NCI-H748 (cell line): ENCODE measurements around the gene MEIKIN.

Experiments
- DNase-seq: peaks from one replicate; lab custom pipeline; 2025; ENCODE audit not compliant: unreplicated experiment; lab: John Stamatoyannopoulos, UW

Gene MEIKIN

DNA sequence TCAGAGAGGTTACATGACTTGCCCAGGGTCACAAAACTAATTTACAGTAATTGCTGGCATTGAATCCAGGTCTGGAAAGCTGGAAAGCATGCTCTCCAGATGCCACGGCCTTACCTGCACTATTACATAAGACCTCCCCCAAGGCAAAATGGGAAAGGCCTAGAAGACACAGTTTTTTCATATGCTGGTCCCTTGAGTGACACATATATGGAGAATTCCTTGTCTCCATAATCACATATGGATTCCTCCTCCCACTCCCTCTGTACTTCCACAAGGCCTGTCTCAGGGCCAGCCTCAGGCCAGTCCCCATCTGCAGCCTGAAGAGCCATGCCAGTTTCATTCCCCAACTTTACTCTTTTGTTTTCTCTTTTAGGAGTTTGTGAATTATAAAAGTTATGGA is 28.6 kb upstream of the MEIKIN start:
- no peak for DNase-seq

- no peak for DNase-seq
Observed at GRCh38 chr5:131973089-131973712, 27.7 kb upstream of the MEIKIN start.

GRCh38 chr5:131968396-131968954 is 23.0 kb upstream of the MEIKIN start:
- DNase-seq = no peak

DNA sequence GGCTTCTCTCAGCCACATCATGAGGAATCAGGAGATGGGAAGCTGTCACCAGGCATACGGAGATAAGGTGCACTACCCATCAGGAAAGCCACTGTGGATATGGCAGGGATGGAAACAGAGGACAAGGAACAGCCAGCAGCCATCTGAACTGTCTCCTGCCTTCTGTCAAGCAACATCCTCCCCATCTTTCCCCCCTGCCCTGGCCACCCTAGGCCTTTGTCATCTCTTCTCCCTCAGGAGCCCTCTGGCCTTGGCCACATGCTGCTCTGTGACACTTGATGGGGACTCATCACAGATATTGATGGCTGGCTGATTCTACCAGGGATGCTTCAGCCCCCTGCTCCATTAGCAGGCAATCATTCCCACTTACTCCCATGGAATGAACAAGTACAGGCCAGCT is 21.1 kb upstream of the MEIKIN start:
- no peak for DNase-seq

DNA sequence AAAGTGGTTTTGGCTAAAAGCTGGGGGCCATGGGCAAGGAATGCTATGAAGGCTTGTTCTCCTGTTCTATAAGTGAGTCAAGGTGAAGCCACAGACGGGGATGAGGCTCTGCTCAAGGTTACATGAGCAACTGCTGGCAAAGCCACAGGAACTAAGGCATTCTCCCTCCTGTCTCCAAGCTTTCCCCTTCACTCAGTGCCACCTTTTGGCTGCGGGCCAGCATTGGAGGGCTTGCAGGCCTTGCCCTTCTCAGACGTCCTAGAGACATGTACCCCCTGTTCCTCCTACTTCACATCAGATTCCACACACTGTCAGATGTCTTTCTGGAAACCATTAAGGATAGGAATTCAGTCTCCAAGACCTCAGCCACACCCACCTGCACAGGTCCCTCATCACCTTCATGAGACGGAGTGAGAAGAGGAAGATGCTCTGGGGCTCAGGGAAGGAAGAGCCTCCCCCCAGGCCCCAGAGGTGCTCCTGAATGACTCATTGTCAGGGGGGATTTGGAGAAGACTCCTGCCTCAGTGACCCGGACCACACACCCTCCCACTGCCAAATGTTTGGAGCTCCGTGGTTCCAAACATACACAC is 20.5 kb upstream of the MEIKIN start:
- no peak for DNase-seq

GRCh38 chr5:131959906-131960305 is 14.4 kb upstream of the MEIKIN start:
- no peak for DNase-seq

DNA sequence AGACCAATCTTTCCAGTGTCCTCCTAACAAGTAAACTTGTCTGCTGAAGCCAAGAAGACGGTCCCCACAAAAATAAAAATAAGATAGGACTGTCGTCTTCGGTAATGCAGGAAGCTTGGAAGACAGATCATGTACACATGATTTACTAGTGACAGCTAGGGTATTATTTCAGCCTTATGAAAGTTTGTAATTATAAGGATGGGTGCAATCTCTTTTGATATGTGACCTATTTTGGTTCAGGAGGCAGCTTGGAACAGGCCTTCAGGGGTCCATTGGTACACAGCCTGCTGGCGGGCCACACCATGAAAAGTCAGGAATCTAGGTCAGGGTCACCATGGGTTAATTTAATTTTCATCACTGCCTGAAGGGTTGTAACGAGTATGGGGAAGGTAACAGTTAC is 13.7 kb upstream of the MEIKIN start:
- no peak for DNase-seq

GRCh38 chr5:131957721-131958441 is 12.4 kb upstream of the MEIKIN start:
- DNase-seq = no peak

DNA sequence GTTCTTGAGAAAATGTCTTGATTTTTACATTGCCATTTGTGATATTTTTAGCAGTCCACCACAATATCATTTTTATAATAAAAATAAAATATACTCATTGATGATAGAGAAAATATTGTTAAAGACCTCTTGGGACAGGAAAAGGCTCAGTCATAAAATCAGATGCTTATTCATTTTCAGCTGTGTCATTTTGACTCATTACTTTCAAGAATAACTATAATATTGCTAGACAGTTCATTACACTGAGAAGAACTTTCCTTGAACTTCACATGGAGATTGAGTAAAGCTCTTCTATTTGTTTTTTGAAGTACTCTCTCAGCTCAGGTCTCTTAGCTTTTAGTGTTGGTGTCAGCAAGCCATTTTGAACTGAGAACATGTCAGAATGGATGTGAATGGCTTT is 8.5 kb upstream of the MEIKIN start:
- DNase-seq = no peak

- DNase-seq = peak; percentile 56
Observed at GRCh38 chr5:131952301-131952857, 6.9 kb upstream of the MEIKIN start.

DNA sequence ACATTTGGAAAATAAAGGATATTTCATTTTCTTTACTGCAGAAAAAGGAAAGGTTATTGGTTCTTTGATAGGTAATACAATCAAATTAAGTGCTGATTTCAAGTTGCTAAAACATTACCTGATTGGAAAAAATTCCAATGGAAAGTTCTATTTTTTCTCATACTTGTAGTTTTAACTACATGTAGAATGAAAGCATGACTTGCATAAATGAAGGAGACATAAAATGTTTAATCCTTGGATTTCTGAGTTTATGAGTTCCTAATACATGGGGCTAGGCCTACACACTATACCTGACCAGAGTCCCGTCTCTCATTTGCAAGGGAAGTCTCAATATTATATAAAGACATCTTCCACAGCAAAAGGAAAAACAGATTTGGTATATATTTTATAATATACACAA is 5.2 kb upstream of the MEIKIN start:
- DNase-seq = no peak

DNA sequence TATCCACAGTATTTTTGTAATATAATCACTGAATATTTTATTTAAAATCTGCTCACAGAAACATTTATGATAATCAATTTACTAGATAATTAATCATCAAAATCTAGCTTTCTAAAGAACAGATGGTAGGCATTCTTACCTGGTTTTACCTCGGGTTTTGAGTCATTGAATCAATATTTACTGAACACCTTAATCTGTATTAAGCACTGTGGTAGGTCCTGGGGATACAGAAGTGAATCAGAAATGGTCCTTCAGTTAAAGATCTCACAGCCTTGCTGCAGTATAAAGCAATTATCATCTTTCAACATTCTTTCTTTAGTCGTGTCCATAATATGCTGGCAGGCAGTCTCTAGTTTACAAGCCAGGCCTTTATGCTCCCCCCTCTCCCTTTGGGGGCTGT is 2.0 kb upstream of the MEIKIN start:
- peak; percentile 57 for DNase-seq

DNA sequence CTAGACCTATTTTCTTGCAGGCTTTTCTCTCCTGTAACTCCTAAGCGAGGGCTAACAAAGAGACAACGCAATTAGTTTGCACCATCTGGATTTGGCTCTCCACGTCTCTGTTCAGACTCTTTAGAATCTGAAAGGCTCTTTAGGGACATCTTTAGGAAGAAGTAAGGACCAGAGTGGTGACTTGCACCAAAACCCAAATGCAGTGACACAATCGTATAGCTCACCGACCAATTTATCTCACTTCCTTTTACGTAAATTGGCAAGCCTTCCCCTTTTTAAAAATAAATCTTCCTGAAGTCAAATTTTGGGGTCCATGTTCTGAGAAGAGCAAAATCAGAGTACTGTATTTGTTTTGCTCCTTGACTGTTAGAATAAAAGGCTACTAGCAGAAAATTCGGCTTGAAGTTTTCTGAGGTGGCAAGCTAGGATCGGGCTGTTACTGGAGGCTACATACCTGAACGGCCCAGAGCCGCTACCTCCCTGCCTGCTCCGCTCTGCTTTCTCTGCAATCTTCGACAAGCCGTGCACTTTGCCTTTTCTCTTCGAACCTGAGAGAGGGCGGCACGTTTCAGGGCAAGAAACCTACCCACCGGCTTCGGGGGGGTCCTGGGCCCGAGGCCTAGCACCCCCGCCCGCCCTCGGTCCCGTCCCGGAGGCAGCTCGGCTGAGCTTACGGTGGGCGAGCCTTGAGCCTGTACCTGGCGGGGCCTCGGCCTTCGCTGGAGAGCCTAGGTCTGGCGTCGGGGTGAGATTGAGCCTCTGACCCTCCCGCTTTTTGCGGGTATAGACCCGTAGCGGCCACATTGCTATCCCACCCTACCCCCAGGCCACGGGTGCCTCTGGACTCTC is 537 bp downstream of the MEIKIN start:
- DNase-seq = no peak

DNA sequence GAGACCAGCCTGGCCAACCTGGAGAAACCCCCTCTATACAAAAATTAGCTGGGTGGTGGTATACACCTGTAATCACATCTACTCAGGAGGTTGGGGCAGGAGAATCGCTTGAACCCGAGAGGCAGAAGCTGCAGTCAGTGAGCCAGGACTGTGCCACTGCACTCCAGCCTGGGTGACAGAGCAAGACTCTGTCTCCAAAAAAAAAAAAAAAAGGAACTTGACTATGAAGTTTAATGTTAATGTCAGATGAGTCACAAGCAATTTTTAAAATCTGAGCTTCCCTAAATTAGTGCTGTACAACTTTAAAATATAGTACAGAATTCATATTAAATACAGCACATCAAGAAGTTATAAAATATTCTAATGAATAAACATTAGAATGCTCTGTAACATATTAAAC is 1.5 kb downstream of the MEIKIN start:
- no peak for DNase-seq

DNA sequence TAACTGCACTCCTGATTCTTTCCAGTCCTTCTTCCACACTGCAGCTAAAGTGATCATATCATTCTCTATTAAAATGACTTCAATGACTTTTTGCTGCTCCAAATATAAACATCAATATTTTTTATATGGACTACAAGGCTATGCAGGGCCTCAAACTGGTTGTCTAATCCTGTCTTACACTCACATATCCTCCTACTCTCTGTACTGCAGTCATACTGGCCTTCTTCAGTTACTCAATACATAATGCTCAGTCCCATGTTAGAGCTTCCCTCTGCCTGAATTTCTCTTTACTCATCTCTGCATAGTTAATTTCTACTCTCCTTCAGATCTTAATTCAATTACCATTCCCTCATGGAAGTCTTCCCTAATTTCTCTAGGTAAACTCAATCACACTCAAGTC is 3.4 kb downstream of the MEIKIN start:
- DNase-seq = no peak

DNA sequence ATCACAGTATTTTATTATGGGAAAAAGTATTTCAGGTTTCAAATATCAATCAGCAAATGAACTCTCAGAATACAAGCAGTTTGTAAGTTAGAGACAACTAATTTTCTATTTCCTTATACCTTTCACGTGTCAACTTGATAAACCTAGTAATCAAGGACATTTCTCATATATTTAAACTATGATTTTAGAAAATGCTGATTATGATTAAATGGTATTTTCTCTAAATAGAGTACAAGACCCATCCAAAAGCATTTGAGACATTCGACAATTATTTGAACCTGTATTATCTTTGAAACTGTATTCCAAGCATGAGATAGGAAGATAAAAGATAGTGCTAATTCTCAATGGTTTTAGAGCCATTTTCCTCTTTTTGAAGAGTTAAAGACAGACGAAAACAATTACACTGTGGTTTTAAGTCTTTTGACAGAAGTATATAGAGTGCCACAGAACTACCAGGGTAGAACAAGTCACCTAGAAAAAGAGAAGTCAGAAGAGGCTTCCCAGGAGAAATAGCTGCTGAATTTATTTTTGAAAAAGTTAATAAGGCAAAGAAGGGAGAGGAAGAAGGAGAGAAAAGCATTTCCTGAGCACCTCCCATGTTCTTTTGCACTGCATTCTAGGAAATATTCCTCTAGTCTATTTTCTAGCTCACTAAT is 5.6 kb downstream of the MEIKIN start:
- no peak for DNase-seq

DNA sequence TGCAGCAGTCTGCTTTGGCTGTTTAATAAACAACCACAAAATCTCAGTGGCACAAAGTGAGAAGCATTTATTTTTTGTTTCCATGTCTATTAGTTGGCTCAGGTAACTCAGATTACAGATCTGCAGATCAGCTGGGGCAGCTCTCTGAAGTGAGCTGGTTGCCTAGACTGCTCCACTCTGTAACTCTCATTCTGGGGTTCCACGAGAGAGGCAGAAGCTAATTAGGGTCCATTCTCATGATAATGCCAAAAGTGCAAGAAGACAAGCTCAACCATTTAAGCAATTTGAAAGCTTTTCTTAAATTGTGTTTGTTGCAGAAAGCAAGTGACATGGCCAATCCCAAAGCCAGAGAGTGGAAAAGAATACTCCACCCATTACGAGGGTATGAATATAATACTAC is 13.2 kb downstream of the MEIKIN start:
- no peak for DNase-seq

GRCh38 chr5:131928957-131929356 is 16.5 kb downstream of the MEIKIN start:
- DNase-seq = no peak

DNA sequence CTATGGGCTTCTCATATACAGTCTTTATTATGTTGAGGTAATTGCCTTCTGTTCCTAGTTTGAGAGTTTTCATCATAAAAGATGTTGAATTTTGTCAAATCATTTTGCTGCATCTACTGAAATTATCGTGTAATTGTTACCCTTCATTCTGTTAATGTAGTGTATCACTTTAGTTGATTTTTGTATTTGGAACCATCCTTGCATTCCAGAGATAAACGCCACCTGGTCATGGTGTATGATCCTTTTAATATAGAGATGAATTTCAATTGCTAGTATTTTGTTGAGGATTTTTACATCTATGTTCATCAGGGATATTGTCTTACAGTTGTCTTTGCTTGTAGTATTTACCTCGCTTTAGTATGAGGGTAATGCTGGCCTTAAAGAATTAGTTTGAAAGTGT is 19.3 kb downstream of the MEIKIN start:
- DNase-seq = no peak

DNA sequence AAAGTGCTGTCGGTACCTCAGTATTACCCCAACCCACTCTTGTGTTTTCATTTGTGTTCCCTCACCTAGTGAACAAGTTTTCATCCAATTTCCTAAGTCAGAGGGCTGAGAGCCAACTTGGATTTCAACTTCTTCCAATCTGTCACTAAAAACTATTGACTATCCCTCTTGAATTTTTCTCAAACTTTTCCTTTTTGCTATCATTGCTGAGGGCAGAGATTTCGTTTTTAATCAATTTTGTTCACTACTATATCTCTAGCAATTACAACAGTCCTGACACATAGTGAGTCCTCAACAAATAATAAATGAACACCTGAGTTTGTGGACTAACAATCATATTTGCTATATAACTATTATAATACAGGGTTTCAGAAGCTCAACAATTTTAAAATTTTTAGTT is 29.0 kb downstream of the MEIKIN start:
- DNase-seq = no peak

GRCh38 chr5:131914472-131914871 is 31.0 kb downstream of the MEIKIN start:
- no peak for DNase-seq
